ENCODE results near the gene GJD4.

GRCh38 chr10:35643151-35644049, 38.3 kb downstream of the GJD4 start:
- no peak for TF ChIP-seq ELK1 (IDR thresholded peaks at IDR 0.05; ENCODE audit: low read depth, low read length)
- TF ChIP-seq, protein P1, sequence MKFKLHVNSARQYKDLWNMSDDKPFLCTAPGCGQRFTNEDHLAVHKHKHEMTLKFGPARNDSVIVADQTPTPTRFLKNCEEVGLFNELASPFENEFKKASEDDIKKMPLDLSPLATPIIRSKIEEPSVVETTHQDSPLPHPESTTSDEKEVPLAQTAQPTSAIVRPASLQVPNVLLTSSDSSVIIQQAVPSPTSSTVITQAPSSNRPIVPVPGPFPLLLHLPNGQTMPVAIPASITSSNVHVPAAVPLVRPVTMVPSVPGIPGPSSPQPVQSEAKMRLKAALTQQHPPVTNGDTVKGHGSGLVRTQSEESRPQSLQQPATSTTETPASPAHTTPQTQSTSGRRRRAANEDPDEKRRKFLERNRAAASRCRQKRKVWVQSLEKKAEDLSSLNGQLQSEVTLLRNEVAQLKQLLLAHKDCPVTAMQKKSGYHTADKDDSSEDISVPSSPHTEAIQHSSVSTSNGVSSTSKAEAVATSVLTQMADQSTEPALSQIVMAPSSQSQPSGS (IDR thresholded peaks at IDR 0.05; ENCODE audit: low read length) = no peak
- no peak for TF ChIP-seq IRF3 (IDR thresholded peaks at IDR 0.05)
- TF ChIP-seq MYC (IDR thresholded peaks at IDR 0.05; ENCODE audit: insufficient read depth, insufficient read length, insufficient replicate concordance, low read length, severe bottlenecking) = no peak
- no peak for TF ChIP-seq E4F1 (IDR thresholded peaks at IDR 0.05; ENCODE audit: borderline replicate concordance, partially characterized antibody)
- no peak for TF ChIP-seq HDAC2 (IDR thresholded peaks at IDR 0.05)
- no peak for TF ChIP-seq NR2C2 (IDR thresholded peaks at IDR 0.05; ENCODE audit: borderline replicate concordance, control insufficient read depth, insufficient read length, low read depth)
- TF ChIP-seq, protein P2, sequence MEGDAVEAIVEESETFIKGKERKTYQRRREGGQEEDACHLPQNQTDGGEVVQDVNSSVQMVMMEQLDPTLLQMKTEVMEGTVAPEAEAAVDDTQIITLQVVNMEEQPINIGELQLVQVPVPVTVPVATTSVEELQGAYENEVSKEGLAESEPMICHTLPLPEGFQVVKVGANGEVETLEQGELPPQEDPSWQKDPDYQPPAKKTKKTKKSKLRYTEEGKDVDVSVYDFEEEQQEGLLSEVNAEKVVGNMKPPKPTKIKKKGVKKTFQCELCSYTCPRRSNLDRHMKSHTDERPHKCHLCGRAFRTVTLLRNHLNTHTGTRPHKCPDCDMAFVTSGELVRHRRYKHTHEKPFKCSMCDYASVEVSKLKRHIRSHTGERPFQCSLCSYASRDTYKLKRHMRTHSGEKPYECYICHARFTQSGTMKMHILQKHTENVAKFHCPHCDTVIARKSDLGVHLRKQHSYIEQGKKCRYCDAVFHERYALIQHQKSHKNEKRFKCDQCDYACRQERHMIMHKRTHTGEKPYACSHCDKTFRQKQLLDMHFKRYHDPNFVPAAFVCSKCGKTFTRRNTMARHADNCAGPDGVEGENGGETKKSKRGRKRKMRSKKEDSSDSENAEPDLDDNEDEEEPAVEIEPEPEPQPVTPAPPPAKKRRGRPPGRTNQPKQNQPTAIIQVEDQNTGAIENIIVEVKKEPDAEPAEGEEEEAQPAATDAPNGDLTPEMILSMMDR (IDR thresholded peaks at IDR 0.05 in 2 of 3, conservative IDR thresholded peaks at IDR 0.05 in 1 of 3; ENCODE audit: control insufficient read depth in 2 of 3, extremely low read depth in 1 of 3, insufficient read depth in 1 of 3, low read depth in 3 of 3, low read length in 3 of 3) = no peak
- no peak for TF ChIP-seq NFIC (IDR thresholded peaks at IDR 0.05; ENCODE audit: low read depth, low read length)
- no peak for TF ChIP-seq STAT3 (IDR thresholded peaks at IDR 0.05; ENCODE audit: low read depth, low read length)
- TF ChIP-seq CREB1 (IDR thresholded peaks at IDR 0.05; ENCODE audit: low read depth) = no peak
